Measurements from ENCODE around the gene METTL24.

The METTL24 gene

DNA sequence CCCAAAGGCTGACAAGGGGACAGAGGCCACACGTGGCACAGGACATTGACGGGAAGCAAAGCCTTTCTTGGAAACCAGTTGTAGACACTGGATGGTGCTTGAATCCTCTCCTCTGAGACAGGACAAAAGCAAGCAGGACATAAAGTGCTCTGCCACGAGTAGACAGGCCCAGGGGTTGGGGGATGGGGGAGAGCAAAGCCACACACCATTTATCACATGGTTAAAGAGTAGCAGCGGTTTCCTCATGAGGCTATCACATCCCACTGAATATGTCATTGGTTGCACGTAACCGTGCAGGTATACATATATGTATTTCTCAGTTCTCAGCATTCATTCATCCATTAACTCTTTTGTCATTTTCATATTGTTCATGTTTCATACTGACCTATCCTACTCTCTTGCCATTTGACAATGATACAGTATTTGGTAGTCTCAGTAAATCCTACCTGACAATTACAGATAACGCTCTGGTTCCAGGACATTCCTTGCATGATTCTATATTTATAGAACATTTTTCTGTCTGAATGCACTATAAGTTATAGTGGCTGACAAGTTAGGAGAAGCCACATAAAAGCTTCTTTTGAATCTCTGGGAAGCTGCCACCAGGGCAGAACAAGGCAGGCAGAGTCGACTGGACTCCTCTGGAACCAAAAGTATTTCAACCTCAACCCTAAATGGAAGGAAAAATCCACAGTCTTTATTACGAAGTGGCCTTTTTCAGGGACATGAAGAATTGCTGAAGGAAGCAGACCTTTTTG lies 23.5 kb downstream of the METTL24 start:
- DNase-seq (ENCODE audit: low spot score): no peak

- DNase-seq (ENCODE audit: low spot score): peak; percentile 9
Observed at GRCh38 chr6:110332281-110332680, 25.9 kb downstream of the METTL24 start.

DNA sequence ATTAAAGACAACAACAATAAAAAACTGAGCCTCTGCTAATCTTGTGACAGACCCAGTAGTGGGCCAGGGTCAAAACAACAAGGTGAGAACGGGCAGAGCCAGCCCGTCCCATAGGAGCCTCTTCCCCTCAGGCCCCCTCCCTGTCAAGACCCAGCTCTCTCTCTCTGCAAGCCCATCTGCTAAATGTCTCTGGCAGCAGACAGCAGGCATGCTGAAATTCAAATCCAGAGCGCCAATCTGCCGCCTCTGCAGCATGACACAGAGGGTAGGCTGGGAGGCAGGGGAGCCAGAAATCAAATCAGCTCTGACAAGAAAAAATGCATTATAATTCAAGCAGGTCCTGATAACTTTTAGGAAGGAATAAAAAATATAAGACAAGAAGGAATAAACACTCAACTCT lies 26.3 kb downstream of the METTL24 start:
- no peak for DNase-seq (ENCODE audit: low spot score)

DNA sequence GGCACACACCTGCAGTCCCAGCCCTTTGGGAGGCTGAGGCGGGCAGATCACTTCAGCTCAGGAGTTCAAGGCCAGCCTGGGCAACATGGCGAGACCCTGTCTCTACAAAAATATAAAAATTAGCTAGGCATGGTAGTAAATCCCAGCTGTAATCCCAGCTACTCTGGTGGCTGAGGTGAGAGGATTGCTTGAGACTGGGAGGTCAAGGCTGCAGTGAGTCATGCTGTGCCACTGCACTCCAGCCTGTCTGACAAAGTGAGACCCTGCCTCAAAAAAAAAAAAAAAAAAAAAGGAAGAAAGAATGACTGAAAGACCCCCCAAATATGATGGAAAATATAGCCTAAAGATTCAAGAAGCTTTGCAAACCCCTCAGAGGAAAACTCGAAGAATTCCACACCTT lies 26.8 kb downstream of the METTL24 start:
- no peak for DNase-seq (ENCODE audit: low spot score)

GRCh38 chr6:110329714-110330436 lies 28.3 kb downstream of the METTL24 start:
- DNase-seq (ENCODE audit: low spot score): no peak

DNA sequence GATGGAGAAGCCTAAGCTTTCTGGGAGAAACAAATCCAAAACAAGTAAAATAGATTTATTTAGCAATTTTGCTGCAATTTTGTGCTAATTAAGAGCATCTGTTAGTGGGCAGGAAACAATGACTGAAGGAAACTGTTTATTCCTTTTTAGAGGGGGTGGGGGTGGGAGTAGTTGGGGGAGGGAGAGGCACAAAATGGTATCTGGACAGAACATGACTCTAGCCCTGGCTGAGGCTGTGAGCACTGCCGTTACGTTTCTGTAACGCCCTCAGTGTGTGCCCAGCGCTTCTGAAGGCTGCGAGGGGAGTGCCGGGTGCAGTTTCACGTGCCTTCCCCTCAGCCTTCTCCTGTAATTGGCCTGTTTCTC lies 28.8 kb downstream of the METTL24 start:
- no peak for DNase-seq (ENCODE audit: low spot score)

- DNase-seq (ENCODE audit: low spot score): no peak
Observed at GRCh38 chr6:110328259-110328658, 29.9 kb downstream of the METTL24 start.

GRCh38 chr6:110327391-110327790 lies 30.8 kb downstream of the METTL24 start:
- no peak for DNase-seq (ENCODE audit: low spot score)

DNA sequence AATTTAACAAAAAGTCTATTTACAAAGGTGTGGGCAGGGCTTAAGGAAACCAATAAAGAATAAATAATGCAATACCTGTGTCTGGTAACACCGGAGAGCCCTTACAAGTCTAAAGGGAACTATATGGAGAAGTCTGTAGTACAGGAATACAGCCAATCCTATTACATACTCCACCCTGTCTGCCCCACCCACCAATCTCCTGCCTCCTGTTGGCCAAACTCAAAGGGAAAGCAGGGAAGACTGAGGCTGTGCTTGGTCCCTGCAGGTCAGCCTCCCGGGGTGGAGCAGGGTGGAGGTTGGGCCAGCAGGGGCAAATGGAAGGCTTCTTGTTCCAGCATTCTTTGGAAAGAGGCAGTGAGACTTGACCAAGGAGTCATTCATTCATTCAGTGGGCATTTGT lies 31.5 kb downstream of the METTL24 start:
- DNase-seq (ENCODE audit: low spot score): no peak

DNA sequence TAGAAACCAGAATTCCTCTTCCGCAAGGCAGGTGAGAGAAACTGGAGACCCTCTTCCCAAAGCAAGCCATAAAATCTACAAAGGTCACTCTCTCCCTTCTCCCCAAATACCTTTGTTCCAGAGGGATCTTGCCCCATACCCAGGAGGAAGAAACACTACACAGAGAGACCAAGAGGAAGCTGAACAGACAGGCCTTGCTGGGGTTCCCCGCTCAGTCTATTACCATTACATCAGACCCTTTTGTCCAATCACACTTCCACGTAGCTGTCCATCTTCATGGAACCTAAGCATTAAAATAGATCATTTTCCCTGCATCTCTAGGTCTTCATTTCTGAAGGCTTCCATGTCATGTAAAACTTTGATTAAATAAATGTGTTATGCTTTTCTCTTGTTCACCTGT lies 32.1 kb downstream of the METTL24 start:
- no peak for DNase-seq (ENCODE audit: low spot score)

- DNase-seq (ENCODE audit: low spot score): no peak
Observed at GRCh38 chr6:110325197-110325596, 33.0 kb downstream of the METTL24 start.

GRCh38 chr6:110324548-110324947 lies 33.6 kb downstream of the METTL24 start:
- DNase-seq (ENCODE audit: low spot score): no peak

DNA sequence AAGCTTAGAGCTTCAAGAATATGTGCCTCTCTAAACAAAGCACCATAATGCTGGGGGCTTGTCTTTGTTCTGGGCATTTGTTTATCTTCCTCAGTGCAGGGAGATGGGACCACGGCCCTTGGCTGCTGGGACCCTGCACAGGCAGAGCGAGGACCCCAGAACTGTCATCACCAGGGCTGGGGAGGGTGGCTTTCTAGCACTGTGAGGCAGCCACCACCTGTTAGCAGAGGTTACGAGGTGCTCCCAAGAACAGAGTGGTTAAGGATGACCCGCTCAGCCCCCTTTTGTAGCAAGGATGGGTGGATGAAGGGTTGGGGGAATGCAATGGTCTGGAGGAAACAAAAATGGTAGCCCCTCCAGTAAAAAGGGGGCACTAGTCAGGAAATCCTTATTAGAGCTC lies 34.9 kb downstream of the METTL24 start:
- no peak for DNase-seq (ENCODE audit: low spot score)

DNA sequence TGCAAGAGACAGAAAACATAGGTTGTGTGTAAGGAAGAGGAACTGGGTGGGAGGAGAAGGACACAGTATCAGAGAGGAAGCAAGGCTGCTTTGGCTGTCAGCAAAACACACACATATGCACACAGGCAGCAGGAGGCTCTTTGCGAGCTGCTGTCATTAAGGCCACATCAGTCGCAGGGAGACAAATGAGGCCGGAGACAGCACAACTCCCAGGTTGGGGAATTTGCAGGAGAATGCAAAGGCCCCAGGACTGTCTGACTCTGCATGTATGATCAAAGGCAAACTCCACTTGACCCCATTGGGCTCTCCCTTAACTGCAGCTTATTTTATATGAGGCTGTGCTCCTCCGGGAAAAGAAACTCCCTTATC lies 35.3 kb downstream of the METTL24 start:
- DNase-seq (ENCODE audit: low spot score): no peak

DNA sequence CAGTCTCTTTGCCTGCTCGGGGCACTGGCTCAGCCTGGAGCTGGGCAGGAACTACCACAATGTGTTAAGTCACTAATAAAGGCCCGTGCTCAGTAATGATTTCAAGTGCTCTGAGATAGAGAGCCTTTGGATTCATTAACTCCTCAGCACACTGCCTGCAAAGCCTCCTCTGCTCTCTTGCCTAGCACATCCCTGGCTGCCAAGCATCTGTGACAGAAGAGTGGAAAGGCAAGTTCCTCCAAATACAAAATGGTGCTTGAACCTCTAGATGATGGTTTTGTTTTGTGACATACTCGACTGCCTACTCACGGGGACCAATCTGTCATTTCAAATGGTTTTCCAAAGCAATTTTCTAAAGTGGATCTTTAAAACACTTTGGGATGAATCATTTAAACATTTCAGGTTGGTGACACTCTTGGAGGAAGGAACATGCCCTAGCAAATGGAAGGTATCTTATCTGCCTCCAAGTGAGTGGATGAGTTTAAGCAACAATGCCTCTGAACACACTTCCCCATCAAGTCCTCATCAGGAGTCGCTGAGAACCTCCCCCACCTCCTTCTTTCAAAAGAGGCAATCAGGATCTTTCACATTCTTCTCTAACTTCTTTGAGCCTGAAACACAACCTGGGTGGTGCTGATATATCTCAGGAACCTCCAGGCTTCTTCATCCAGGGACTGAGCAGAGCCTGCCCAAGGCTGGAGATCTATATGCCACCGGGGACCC lies 35.8 kb downstream of the METTL24 start:
- no peak for DNase-seq (ENCODE audit: low spot score)

DNA sequence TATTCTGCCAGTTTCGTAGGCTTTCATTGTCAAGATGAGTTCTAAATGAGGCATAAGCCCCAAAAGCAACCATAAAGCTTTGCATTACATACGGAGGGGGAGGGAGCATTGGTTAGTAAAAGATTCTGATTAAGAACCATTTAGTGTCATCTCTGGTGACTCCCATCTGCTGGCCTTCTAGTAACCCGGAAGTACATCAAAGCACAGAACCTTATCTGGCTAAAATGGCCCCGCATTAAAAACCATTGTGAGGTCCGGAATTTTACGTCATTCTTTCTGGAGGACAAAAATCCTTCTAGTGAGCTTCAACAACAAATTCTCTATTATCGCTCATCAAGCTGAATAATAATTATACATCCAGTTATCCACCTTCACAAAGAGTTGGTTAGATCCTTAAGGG lies 37.8 kb downstream of the METTL24 start:
- DNase-seq (ENCODE audit: low spot score): no peak

DNA sequence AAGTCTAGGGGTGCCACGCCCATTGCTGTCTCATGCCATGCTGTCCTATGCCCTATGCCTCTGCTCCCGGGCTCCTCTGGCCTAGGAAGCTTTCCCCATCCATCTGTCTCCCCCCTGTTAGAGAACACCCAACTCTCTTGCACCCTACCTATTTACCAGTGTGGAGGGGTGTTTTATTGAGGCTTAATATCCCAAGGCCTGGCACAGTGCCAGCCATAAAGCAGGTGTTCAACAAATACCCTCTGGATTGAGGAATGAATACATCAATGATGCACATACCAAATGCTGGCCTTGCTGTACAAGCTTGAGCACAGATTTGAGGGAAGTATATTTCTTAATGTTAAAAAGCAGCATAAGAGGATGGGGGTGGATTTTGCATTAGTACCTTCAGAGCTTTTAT lies 38.3 kb downstream of the METTL24 start:
- DNase-seq (ENCODE audit: low spot score): no peak

- DNase-seq (ENCODE audit: low spot score): no peak
Observed at GRCh38 chr6:110319381-110319780, 38.8 kb downstream of the METTL24 start.

DNA sequence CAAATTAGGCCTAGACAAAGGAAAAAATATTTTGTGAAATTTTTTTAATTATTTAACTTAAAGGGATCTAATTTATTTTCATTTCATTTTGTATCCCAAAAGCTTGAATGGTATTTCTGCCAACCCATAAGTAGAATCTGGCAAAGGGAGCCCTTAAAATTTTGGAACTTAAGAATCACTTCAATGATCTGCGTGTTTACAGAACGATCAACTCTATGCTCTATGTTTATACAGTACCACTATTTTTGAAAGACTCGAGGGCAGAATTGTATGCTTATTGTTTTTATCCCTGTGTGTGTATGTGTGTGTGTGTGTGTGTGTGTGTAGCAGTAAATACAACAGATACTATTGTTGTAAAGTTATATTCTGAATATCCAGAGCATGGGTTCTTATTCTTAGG lies 39.2 kb downstream of the METTL24 start:
- no peak for DNase-seq (ENCODE audit: low spot score)

- no peak for DNase-seq (ENCODE audit: low spot score)
Observed at GRCh38 chr6:110317646-110318045, 40.5 kb downstream of the METTL24 start.

DNA sequence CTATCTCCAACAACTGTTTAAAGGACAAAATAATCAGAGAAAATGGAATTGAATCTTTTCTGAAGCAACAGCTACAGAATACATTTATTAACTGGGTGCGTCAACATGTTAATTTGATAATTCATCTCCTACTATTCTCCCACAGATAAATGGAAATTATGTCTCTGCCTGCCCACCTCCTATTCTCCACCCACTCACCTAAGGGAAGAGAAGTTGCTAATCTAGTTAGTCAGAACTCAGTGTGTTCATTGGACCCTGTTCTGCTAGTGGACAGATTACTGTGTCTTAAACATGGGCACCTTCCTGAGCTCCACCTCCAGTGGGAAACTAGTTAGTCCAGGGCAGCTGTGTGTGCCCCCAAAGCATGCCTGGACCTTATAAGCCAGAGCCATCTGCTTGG lies 41.0 kb downstream of the METTL24 start:
- no peak for DNase-seq (ENCODE audit: low spot score)

- no peak for DNase-seq (ENCODE audit: low spot score)
Observed at GRCh38 chr6:110315869-110316398, 42.2 kb downstream of the METTL24 start.
